IMR-90 (cell line): ENCODE results near the gene SSBP2. TPM values are rescaled to one million over a fixed set of nuclear protein-coding genes. Genes with fewer than 3 reads are reported as not detected.
A peak's percentile ranks its signal among the peaks of the same experiment; 100 is the strongest.

Source experiments
- ATAC-seq: fragments of 200-7000 bp; cut with Tn5 transposase; 2 replicates; pipeline ENCODE4 v1.9.1; 2020; ENCODE audit warnings: low read depth, mild to moderate bottlenecking, moderate library complexity
- BruUV-seq: library from RNA; stranded (reverse); fragments of 400-500 nt; replicated peaks from 2 replicates; lab custom pipeline; 2021; lab: Mats Ljungman, UMichigan
- CTCF ChIA-PET: fragments of 300-600 bp; formaldehyde crosslinking; extraction: SDS; loops from one replicate; lab custom pipeline; 2021; ENCODE audit warnings: antibody characterized with exemption; lab: Yijun Ruan, JAX
- POLR2A ChIA-PET: fragments of 300-600 bp; sonication (Branson Sonifier 250); formaldehyde crosslinking; loops from one replicate; lab custom pipeline; 2022; ENCODE audit warnings: antibody characterized with exemption; ENCODE audit not compliant: unreplicated experiment; lab: Charles Lee
- DNase-seq: peaks from one replicate; pipeline ENCODE4 v3.0.0; 2013
- H2AFZ ChIP-seq: replicated peaks from 2 replicates; pipeline ENCODE3; 2013; ENCODE audit warnings: low read length, mild to moderate bottlenecking; ENCODE audit not compliant: poor library complexity
- H2AK5ac ChIP-seq: 2 replicates; pipeline ENCODE4 v1.6.1; 2013; ENCODE audit warnings: low read depth, low read length, inconsistent platforms
- H2AK9ac ChIP-seq: replicated peaks from 2 replicates; pipeline ENCODE3; 2013; ENCODE audit warnings: mild to moderate bottlenecking, low read depth, low read length, moderate library complexity; ENCODE audit not compliant: poor library complexity
- H2BK120ac ChIP-seq: 2 replicates; pipeline ENCODE4 v1.6.1; 2013; ENCODE audit warnings: low read depth, low read length, inconsistent platforms
- H2BK15ac ChIP-seq: 3 replicates; pipeline ENCODE4 v1.6.1; 2013; ENCODE audit warnings: low read depth, low read length, inconsistent platforms
- H2BK20ac ChIP-seq: 2 replicates; pipeline ENCODE4 v1.6.1; 2013; ENCODE audit warnings: low read depth, mild to moderate bottlenecking, inconsistent platforms, low read length, moderate library complexity
- H2BK5ac ChIP-seq: 2 replicates; pipeline ENCODE4 v1.6.1; 2013; ENCODE audit warnings: mild to moderate bottlenecking, low read depth, low read length, inconsistent platforms; ENCODE audit not compliant: poor library complexity, severe bottlenecking
- H3K14ac ChIP-seq: replicated peaks from 2 replicates; pipeline ENCODE4 v1.6.1; 2013; ENCODE audit warnings: low read depth, low read length, inconsistent platforms
- H3K18ac ChIP-seq: 2 replicates; pipeline ENCODE4 v1.6.1; 2013; ENCODE audit warnings: low read depth, low read length, control low read depth
- H3K23ac ChIP-seq: 2 replicates; pipeline ENCODE4 v1.6.1; 2013; ENCODE audit warnings: low read depth, low read length, inconsistent platforms
- H3K27ac ChIP-seq: 2 replicates; pipeline ENCODE4 v1.5.1; 2013; ENCODE audit warnings: mild to moderate bottlenecking, control low read depth, low read length; ENCODE audit not compliant: insufficient read depth
- H3K27me3 ChIP-seq: 2 replicates; pipeline ENCODE4 v1.6.1; 2013; ENCODE audit warnings: low read length; ENCODE audit not compliant: control insufficient read depth, insufficient read depth
- H3K36me3 ChIP-seq: 2 replicates; pipeline ENCODE4 v1.6.1; 2013; ENCODE audit warnings: low read length, mixed read lengths; ENCODE audit not compliant: control insufficient read depth, insufficient read depth
- H3K4ac ChIP-seq: 2 replicates; pipeline ENCODE4 v1.6.1; 2013; ENCODE audit warnings: low read depth, low read length, inconsistent platforms
- H3K4me1 ChIP-seq: 2 replicates; pipeline ENCODE4 v1.6.1; 2013; ENCODE audit warnings: low read length, mixed read lengths; ENCODE audit not compliant: control insufficient read depth, insufficient read depth
- H3K4me2 ChIP-seq: 2 replicates; pipeline ENCODE4 v1.6.1; 2013; ENCODE audit warnings: low read depth, mild to moderate bottlenecking, control low read depth, low read length, moderate library complexity
- H3K4me3 ChIP-seq: 2 replicates; pipeline ENCODE4 v1.5.1; 2013; ENCODE audit warnings: low read depth, mild to moderate bottlenecking, control low read depth, low read length, moderate library complexity; ENCODE audit not compliant: insufficient read depth
- H3K56ac ChIP-seq: 2 replicates; pipeline ENCODE4 v1.6.1; 2013; ENCODE audit warnings: low read length, inconsistent platforms; ENCODE audit not compliant: insufficient read depth; ENCODE audit errors: extremely low read depth
- H3K79me1 ChIP-seq, 2 experiments: 2 replicates each; pipeline ENCODE4 v1.6.1; 2013; ENCODE audit warnings: low read length in 2 of 2, inconsistent platforms in 1 of 2, low read depth in 1 of 2
- H3K9ac ChIP-seq: 2 replicates; pipeline ENCODE4 v1.6.1; 2013; ENCODE audit warnings: low read depth, low read length, control low read depth
- H3K9me1 ChIP-seq: 2 replicates; pipeline ENCODE4 v1.6.1; 2013; ENCODE audit warnings: low read length, inconsistent platforms; ENCODE audit not compliant: insufficient read depth
- H3K9me3 ChIP-seq: 2 replicates; pipeline ENCODE4 v1.6.1; 2013; ENCODE audit warnings: low read length; ENCODE audit not compliant: control insufficient read depth, insufficient read depth
- H4K20me1 ChIP-seq: 2 replicates; pipeline ENCODE4 v1.6.1; 2013; ENCODE audit warnings: low read length, inconsistent platforms; ENCODE audit not compliant: insufficient read depth
- H4K5ac ChIP-seq: 2 replicates; pipeline ENCODE4 v1.6.1; 2013; ENCODE audit warnings: mild to moderate bottlenecking, low read depth, low read length, control low read depth
- H4K8ac ChIP-seq, 2 experiments: 2 replicates each; pipeline ENCODE4 v1.6.1; 2013; ENCODE audit warnings: low read depth in 2 of 2, low read length in 2 of 2, control low read depth in 1 of 2, inconsistent platforms in 1 of 2
- H4K91ac ChIP-seq: 2 replicates; pipeline ENCODE4 v1.6.1; 2013; ENCODE audit warnings: low read depth, low read length, inconsistent platforms; ENCODE audit not compliant: insufficient read depth
- CEBPB ChIP-seq: IDR thresholded peaks from 2 replicates; pipeline ENCODE4 v1.6.1; 2012; ENCODE audit warnings: low read depth, low read length, improper control_type of control experiment
- FOS ChIP-seq: fragments of 150-350 bp; IDR thresholded peaks from 2 replicates; pipeline ENCODE4 v1.6.1; 2016; ENCODE audit warnings: low read depth, low read length
- MAFK ChIP-seq: IDR thresholded peaks from 2 replicates; pipeline ENCODE4 v1.6.1; 2012; ENCODE audit warnings: low read depth, low read length, improper control_type of control experiment
- RCOR1 ChIP-seq: IDR thresholded peaks from 2 replicates; pipeline ENCODE4 v1.6.1; 2012; ENCODE audit warnings: mild to moderate bottlenecking, low read length, improper control_type of control experiment; ENCODE audit not compliant: insufficient replicate concordance
- RFX5 ChIP-seq: IDR thresholded peaks from 2 replicates; pipeline ENCODE4 v1.8.0; 2012; ENCODE audit warnings: low read depth, mild to moderate bottlenecking, low read length, moderate library complexity
- SMC3 ChIP-seq: fragments of 150-350 bp; IDR thresholded peaks from 2 replicates; pipeline ENCODE4 v1.6.1; 2016; ENCODE audit warnings: low read depth, mild to moderate bottlenecking, antibody characterized with exemption, low read length, moderate library complexity
- WGBS, 2 experiments: methylation state at CpG; one replicate each; pipeline versions ENCODE4 v1.1.5 to v1.1.7; 2013; ENCODE audit warnings: missing lambda C conversion rate in 2 of 2; ENCODE audit not compliant: insufficient read length in 1 of 2; ENCODE audit errors: extremely low coverage in 2 of 2; 5-methylcytosine and 5-hydroxymethylcytosine counted together
- dilution Hi-C: fragments of 300-500 bp; cut with HindIII; formaldehyde crosslinking; loops from one replicate; pipeline ENCODE4 v1.14.3; 2018; ENCODE audit warnings: low sequenced_read_pairs; ENCODE audit not compliant: unreplicated experiment
- in situ Hi-C: fragments of 300-500 bp; cut with MboI; formaldehyde crosslinking; loops from 3 replicates; pipeline ENCODE4 v1.14.3; 2019; ENCODE audit warnings: low sequenced_read_pairs, inconsistent platforms, mixed read lengths
- intact Hi-C: fragments of 100-400 bp; cut with micrococcal nuclease; formaldehyde crosslinking; loops from 2 replicates; pipeline ENCODE4 v1.10.0; 2022
- polyA plus RNA-seq, 3 experiments: library from polyadenylated mRNA; depleted of rRNA; stranded (reverse); fragments of >200 nt; gene quantifications; 2 replicates each; pipeline ENCODE4 v1.2.3, GENCODE V29; 2012; ENCODE audit warnings: low replicate concordance in 1 of 3
- total RNA-seq: library from RNA; depleted of rRNA; stranded (reverse); fragments of >200 nt; gene quantifications from 2 replicates; pipeline ENCODE4 v1.2.3, GENCODE V29; 2012
- TF ChIP-seq, protein P1 (sequence below): conservative IDR thresholded peaks from 2 replicates; pipeline ENCODE4 v1.5.1; 2012; ENCODE audit warnings: mild to moderate bottlenecking, low read depth, low read length, improper control_type of control experiment
- TF ChIP-seq, protein P2 (sequence below): fragments of 150-350 bp; IDR thresholded peaks from 2 replicates; pipeline ENCODE4 v1.6.1; 2016; ENCODE audit warnings: low read depth, mild to moderate bottlenecking, low read length, moderate library complexity, borderline replicate concordance

Gene SSBP2
- total and polyA plus RNA-seq, 2 of the 4 experiments (the other 2 are of a cell fraction): 38.4 to 42.7 TPM

GRCh38 chr5:81717860-81718259 lies 33.0 kb downstream of the SSBP2 start:
- H3K27ac ChIP-seq: no peak overlapping the region
- dilution Hi-C loops: no loop called here

More at GRCh38 chr5:81717860-81718259, 33.0 kb downstream of the SSBP2 start:
- in situ Hi-C loops (no loop called here), intact Hi-C loops (no loop called here)
- Histone ChIP-seq H4K5ac (peak overlapping the region; percentile 16; the same call in 1 of the 2 replicates), H3K56ac (no peak overlapping the region), H3K18ac (no peak overlapping the region; the same call in 1 of the 2 replicates), H3K4me2 (peak overlapping the region; percentile 86; the same call in 1 of the 2 replicates), H4K20me1 (peaks cover 13% of the 10 kb centered on the region; the same call in 1 of the 2 replicates), H2AK5ac (no peak overlapping the region; the same call in 1 of the 2 replicates), H3K14ac (no peak overlapping the region), H3K79me1 (peaks cover 2 to 29% of the 10 kb centered on the region in 2 experiments; a peak in 3 of 4 replicates), H3K9me1 (peaks cover 6% of the 10 kb centered on the region), H3K4me1 (peaks cover 9% of the 10 kb centered on the region), H2AK9ac (no peak overlapping the region), H2BK5ac (peak overlapping the region; percentile 57), H2BK20ac (no peak overlapping the region), H3K4ac (no peak overlapping the region), H3K27me3 (no peaks in the 10 kb centered on the region), H2BK15ac (no peak overlapping the region), H2BK120ac (0 out of 2 replicates have a peak overlapping the region, but pooled peaks have one; percentile 5), H3K9ac (no peak overlapping the region), H3K23ac (no peak overlapping the region; the same call in 1 of the 2 replicates), H4K8ac (no peak overlapping the region), H3K4me3 (no peak overlapping the region), H3K36me3 (no peaks in the 10 kb centered on the region), H3K9me3 (no peaks in the 10 kb centered on the region), H4K91ac (no peak overlapping the region), H2AFZ (no peak overlapping the region)
- ATAC-seq (peak; percentile 47), DNase-seq (peak; percentile 80)
- ChIA-PET POLR2A (no interaction called here), CTCF (interaction anchor here (0.6 kb wide), 1 partner anchor 134 kb away, joined by 3 read pairs; no protein-coding TSS in a partner anchor)
- whole genome bisulfite sequencing, 2 experiments: no CpG with 5 or more reads among the region's 4 CpGs
- TF ChIP-seq MAFK (no peak), SMC3 (no peak), CEBPB (no peak), RFX5 (no peak), FOS (no peak), RCOR1 (no peak)
- TF ChIP-seq, protein P1, sequence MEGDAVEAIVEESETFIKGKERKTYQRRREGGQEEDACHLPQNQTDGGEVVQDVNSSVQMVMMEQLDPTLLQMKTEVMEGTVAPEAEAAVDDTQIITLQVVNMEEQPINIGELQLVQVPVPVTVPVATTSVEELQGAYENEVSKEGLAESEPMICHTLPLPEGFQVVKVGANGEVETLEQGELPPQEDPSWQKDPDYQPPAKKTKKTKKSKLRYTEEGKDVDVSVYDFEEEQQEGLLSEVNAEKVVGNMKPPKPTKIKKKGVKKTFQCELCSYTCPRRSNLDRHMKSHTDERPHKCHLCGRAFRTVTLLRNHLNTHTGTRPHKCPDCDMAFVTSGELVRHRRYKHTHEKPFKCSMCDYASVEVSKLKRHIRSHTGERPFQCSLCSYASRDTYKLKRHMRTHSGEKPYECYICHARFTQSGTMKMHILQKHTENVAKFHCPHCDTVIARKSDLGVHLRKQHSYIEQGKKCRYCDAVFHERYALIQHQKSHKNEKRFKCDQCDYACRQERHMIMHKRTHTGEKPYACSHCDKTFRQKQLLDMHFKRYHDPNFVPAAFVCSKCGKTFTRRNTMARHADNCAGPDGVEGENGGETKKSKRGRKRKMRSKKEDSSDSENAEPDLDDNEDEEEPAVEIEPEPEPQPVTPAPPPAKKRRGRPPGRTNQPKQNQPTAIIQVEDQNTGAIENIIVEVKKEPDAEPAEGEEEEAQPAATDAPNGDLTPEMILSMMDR: no peak
- TF ChIP-seq, protein P2, sequence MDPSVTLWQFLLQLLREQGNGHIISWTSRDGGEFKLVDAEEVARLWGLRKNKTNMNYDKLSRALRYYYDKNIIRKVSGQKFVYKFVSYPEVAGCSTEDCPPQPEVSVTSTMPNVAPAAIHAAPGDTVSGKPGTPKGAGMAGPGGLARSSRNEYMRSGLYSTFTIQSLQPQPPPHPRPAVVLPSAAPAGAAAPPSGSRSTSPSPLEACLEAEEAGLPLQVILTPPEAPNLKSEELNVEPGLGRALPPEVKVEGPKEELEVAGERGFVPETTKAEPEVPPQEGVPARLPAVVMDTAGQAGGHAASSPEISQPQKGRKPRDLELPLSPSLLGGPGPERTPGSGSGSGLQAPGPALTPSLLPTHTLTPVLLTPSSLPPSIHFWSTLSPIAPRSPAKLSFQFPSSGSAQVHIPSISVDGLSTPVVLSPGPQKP: no peak
- no TSS peak for BruUV-seq
